Mucosa of descending colon (tissue), 3 donors: ENCODE data around the gene ZNF385C. TPM values are rescaled to one million over a fixed set of nuclear protein-coding genes. Genes with fewer than 3 reads are reported as not detected.

Source experiments
- ATAC-seq: fragments of 200-7000 bp; cut with Tn5 transposase; one replicate; pipeline ENCODE4 v1.9.1; 2020; ENCODE audit warnings: mild to moderate bottlenecking, moderate library complexity
- DNase-seq, 3 donors: peaks; one replicate each; pipeline ENCODE4 v3.0.0-alpha.2; 2020
- H3K36me3 ChIP-seq: fragments of 200-600 bp; one replicate; pipeline ENCODE4 v1.8.0; 2021; ENCODE audit warnings: low read depth, mild to moderate bottlenecking
- H3K4me1 ChIP-seq: fragments of 200-600 bp; one replicate; pipeline ENCODE4 v1.8.0; 2021; ENCODE audit warnings: low read depth, mild to moderate bottlenecking
- H3K4me3 ChIP-seq: fragments of 200-600 bp; one replicate; pipeline ENCODE4 v1.8.0; 2021; ENCODE audit warnings: mild to moderate bottlenecking
- H3K9me3 ChIP-seq: fragments of 200-600 bp; one replicate; pipeline ENCODE4 v1.8.0; 2021; ENCODE audit warnings: mild to moderate bottlenecking
- intact Hi-C, 2 donors: fragments of 100-400 bp; cut with DNase I in 1 of 2; cut with micrococcal nuclease in 1 of 2; formaldehyde crosslinking; loops; one replicate each; pipeline versions ENCODE4 v1.11.0 to v1.11.1; 2022; cut with DNase I, micrococcal nuclease
- total RNA-seq, 3 donors: library from RNA; stranded (reverse); fragmentation: NEBNext Ultra II Directional in 2 of 3; extraction: Animal tissue kit (Norgen Biotek cat#: 25700) in 2 of 3; gene quantifications; one replicate each; pipeline versions ENCODE4 v1.2.1 to v1.2.4, GENCODE V29; 2021 to 2023
- TF ChIP-seq, protein P1 (sequence below): fragments of 200-600 bp; IDR thresholded peaks from one replicate; pipeline ENCODE4 v1.8.0; 2022; ENCODE audit warnings: antibody characterized with exemption, mild to moderate bottlenecking
- donor health status: DM: no; HTN: no; CAD: no; lungs with moderate emphysema.
- donor health status: DM: no; HTN: no; CAD: no.
- donor health status: DM: no; HTN: yes; CAD: no.

ZNF385C gene
- total RNA-seq, 3 donors from 2014 or later = 0.41 to 0.96 (median 0.58) TPM

DNA sequence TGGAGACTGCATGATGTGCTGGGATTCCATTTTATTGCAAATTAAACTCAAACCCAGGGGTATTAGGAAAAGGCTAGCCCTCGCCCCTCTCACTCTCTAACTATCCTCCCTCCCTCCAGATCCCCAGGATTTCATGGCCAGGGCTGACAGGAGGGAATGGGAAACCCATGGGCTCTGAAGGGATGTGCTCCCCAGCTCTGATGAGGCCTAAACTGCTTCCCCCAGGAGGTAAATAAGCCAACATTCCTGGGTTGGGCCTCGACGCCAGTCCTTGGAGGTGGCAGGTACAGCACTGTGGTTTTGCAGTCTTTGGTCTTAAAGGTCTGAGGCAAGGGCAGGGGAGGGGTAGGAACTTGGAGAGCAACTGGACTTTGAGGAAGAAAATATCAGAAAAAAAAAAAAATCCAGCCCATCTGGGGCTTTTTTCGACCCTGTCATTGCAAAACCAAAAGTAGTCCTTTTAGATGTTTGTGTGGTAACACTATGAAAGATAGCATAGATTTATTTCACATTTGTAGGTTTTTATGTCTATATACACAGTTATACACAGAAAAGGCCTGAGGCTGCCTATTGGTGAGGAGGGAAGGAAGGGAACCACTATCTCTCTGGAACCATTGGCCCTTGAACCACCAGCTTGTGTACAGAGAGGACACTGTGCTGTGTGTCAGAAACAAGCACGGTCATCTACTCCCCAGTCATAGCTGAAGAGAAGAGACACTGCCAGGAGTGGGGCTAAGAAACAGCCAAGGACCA is 59.9 kb downstream of the ZNF385C start:
- no peaks in the 10 kb centered on the region for H3K9me3 ChIP-seq
- TF ChIP-seq, protein P1, sequence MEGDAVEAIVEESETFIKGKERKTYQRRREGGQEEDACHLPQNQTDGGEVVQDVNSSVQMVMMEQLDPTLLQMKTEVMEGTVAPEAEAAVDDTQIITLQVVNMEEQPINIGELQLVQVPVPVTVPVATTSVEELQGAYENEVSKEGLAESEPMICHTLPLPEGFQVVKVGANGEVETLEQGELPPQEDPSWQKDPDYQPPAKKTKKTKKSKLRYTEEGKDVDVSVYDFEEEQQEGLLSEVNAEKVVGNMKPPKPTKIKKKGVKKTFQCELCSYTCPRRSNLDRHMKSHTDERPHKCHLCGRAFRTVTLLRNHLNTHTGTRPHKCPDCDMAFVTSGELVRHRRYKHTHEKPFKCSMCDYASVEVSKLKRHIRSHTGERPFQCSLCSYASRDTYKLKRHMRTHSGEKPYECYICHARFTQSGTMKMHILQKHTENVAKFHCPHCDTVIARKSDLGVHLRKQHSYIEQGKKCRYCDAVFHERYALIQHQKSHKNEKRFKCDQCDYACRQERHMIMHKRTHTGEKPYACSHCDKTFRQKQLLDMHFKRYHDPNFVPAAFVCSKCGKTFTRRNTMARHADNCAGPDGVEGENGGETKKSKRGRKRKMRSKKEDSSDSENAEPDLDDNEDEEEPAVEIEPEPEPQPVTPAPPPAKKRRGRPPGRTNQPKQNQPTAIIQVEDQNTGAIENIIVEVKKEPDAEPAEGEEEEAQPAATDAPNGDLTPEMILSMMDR = no peak
- intact Hi-C loops = no loop called here
- no peaks in the 10 kb centered on the region for H3K36me3 ChIP-seq
- no peaks in the 10 kb centered on the region for H3K4me1 ChIP-seq
- DNase-seq = no peak
- ATAC-seq = no peak
- H3K4me3 ChIP-seq = no peak overlapping the region

DNA sequence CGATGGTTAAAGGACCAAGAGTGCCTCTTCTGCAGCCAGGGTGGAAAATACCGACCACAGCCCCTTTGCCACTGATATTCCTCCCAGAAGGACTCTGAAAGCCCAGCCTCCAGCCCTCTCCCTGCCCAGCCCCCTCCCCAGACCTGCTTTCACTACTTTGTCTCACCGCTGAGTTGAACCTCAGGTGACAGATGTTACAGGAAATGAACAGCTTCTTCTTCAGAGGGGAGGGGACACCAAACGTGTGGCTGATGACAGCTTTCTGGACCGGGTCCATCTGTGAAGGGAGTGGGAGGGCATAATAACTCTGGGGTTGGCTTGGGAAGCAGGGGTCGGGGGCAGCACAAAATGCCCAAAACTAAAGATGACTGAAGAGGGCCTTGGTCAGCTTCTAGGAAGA is 64.2 kb downstream of the ZNF385C start:
- H3K4me3 ChIP-seq = no peak overlapping the region
- TF ChIP-seq, protein P1 = no peak
- intact Hi-C loops = no loop called here
- no peak for ATAC-seq
- no peaks in the 10 kb centered on the region for H3K9me3 ChIP-seq
- no peaks in the 10 kb centered on the region for H3K4me1 ChIP-seq
- no peak for DNase-seq
- no peaks in the 10 kb centered on the region for H3K36me3 ChIP-seq

DNA sequence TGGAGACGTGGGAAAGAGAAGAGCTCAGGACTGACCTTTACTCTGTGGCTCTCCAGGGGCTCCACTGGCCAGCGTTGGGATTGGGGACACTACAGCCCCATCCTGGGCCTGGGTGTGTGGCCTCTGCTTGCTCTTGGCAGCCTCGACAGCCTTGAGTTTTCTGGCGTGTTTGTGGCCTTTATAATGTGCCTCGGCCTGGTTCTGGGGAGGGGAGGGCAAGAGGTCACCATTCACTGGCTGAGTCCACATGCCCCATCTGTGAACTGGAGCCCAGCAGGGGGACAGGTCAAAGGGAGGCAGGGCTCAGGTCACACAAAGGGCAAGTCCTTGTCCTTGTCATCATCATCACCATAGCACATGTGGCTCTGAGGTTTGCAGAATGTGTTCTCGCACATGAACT is 66.7 kb downstream of the ZNF385C start:
- no peak for DNase-seq
- Histone ChIP-seq H3K9me3 (no peaks in the 10 kb centered on the region), H3K36me3 (no peaks in the 10 kb centered on the region), H3K4me1 (no peaks in the 10 kb centered on the region), H3K4me3 (no peak overlapping the region)
- intact Hi-C loops = no loop called here
- no peak for ATAC-seq
- TF ChIP-seq, protein P1 = no peak

DNA sequence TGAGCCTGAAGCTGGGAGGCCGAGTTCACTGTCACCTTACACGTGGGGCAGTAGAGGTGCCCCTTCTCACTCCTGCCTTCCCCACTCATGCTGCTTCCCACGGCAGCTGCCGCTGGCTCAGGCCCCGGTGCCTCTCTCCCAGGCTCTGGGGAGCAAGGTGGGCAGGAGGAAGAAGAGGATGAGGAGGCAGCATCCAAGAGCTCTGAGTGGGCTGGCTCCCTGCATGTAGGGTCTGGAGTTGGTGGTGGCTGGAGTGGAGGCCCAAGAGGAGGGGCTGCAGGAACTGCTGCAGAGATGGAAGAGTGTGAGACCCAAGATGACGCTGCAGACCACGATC is 69.5 kb downstream of the ZNF385C start:
- TF ChIP-seq, protein P1 = no peak
- no peak overlapping the region for H3K4me3 ChIP-seq
- DNase-seq (no peak), ATAC-seq (no peak)
- H3K36me3 ChIP-seq = no peaks in the 10 kb centered on the region
- H3K4me1 ChIP-seq = peaks cover 15% of the 10 kb centered on the region
- intact Hi-C loops = no loop called here
- H3K9me3 ChIP-seq = no peaks in the 10 kb centered on the region

DNA sequence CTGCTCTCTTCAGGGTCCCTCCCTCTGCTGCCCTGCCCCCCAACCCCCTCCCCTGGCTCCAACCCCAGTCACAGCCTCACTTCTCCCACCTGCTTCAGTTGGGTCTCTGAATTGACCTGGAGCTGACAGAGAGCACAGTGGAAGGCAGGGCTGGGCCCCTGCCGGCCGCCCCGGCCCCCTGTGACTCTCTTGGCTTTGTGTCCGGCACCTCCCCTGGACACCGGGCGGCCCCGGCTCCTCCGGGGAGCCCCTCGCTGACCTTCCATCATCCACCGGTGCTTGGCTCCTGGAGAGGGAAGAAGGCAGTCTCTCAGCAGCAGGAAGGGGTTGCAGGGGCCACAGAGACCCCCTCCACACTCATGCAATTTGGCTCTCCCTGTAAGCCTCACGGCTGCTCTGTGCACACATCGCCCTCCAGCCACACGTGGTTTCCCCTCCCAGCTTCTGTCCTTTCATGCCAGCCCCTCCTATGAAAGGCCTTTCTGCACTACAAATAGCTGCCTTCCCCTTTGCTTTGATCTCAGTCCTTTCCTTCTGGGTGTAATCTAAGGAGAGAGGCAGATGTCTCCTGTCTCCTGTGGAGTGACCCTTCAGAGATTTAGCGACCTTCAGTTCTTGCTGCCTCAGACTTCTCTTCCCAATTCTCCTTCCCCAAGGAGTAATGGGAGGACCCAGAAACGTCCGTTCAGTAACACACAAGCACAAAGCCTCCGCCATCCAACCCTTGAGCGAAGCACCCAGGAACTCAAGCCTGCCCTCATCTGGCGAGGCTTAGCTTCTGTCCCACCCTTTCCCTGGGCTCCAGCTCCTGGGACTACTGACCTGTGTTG is 70.1 kb downstream of the ZNF385C start:
- Histone ChIP-seq H3K36me3 (no peaks in the 10 kb centered on the region), H3K4me3 (no peak overlapping the region), H3K4me1 (peaks cover 17% of the 10 kb centered on the region), H3K9me3 (no peaks in the 10 kb centered on the region)
- TF ChIP-seq, protein P1 = no peak
- intact Hi-C loops = no loop called here
- DNase-seq = no peak
- peak; percentile 38 for ATAC-seq
